Karpas-422 (cell line): ENCODE results near the gene SMYD3. TPM values are rescaled to one million over a fixed set of nuclear protein-coding genes. Genes with fewer than 3 reads are reported as not detected.
"Not testable (repeated sequence)": the region's sequence is repeated elsewhere in the genome, so short reads cannot be mapped to it uniquely, and the experiment has no call there.

Experiments
- DNase-seq: peaks from one replicate; pipeline ENCODE4 v3.0.0-alpha.2; 2015
- H2AFZ ChIP-seq: fragments of 200-600 bp; sonication (generic); 2 replicates; pipeline ENCODE4 v1.6.1; 2014; ENCODE audit warnings: antibody characterized with exemption, low read length, mixed read lengths
- H3K27ac ChIP-seq: fragments of 200-600 bp; sonication (generic); 2 replicates; pipeline ENCODE4 v1.5.1; 2014; ENCODE audit warnings: mild to moderate bottlenecking, low read length, moderate library complexity
- H3K27me3 ChIP-seq: fragments of 200-600 bp; sonication (generic); 2 replicates; pipeline ENCODE4 v1.6.1; 2014; ENCODE audit warnings: low read length, mixed read lengths
- H3K36me3 ChIP-seq: fragments of 200-600 bp; sonication (generic); 2 replicates; pipeline ENCODE4 v1.6.1; 2014; ENCODE audit warnings: low read length, mixed read lengths; ENCODE audit not compliant: insufficient read depth
- H3K4me1 ChIP-seq: fragments of 200-600 bp; sonication (generic); 2 replicates; pipeline ENCODE4 v1.6.1; 2014; ENCODE audit warnings: mild to moderate bottlenecking, low read length, mixed read lengths
- H3K4me2 ChIP-seq: fragments of 200-600 bp; sonication (generic); 2 replicates; pipeline ENCODE4 v1.6.1; 2014; ENCODE audit warnings: low read length, low read depth, mild to moderate bottlenecking; ENCODE audit not compliant: poor library complexity, severe bottlenecking
- H3K4me3 ChIP-seq: fragments of 200-600 bp; sonication (generic); 2 replicates; pipeline ENCODE4 v1.5.1; 2014; ENCODE audit warnings: mild to moderate bottlenecking, antibody characterized with exemption, low read length, mixed read lengths
- H3K79me2 ChIP-seq: fragments of 200-600 bp; sonication (generic); 2 replicates; pipeline ENCODE4 v1.6.1; 2014; ENCODE audit warnings: mild to moderate bottlenecking, low read length, mixed read lengths
- H3K9ac ChIP-seq: fragments of 200-600 bp; sonication (generic); 2 replicates; pipeline ENCODE4 v1.6.0; 2014; ENCODE audit warnings: low read length
- H3K9me2 ChIP-seq: fragments of 200-600 bp; sonication (generic), shearing (Covaris generic); replicated peaks from 2 replicates; pipeline ENCODE4 v1.6.0; 2014; ENCODE audit warnings: mild to moderate bottlenecking, low read length, moderate library complexity; ENCODE audit not compliant: insufficient read depth
- H3K9me3 ChIP-seq: fragments of 300-700, 200-600 bp; sonication (generic); 2 replicates; pipeline ENCODE4 v1.6.1; 2014; ENCODE audit warnings: low read length, mixed read lengths
- H4K20me1 ChIP-seq: fragments of 200-600 bp; sonication (generic); 2 replicates; pipeline ENCODE4 v1.6.1; 2014; ENCODE audit warnings: mild to moderate bottlenecking, antibody characterized with exemption, low read length, low read depth; ENCODE audit not compliant: insufficient read depth
- total RNA-seq: library from RNA; depleted of rRNA; stranded (reverse); fragments of >200 nt; shearing (Covaris generic); gene quantifications from 2 replicates; pipeline ENCODE4 v1.2.3, GENCODE V29; 2014; ENCODE audit warnings: low replicate concordance

The SMYD3 gene
- total RNA-seq, 1 experiment from 2014 or later: 67.1 TPM

DNA sequence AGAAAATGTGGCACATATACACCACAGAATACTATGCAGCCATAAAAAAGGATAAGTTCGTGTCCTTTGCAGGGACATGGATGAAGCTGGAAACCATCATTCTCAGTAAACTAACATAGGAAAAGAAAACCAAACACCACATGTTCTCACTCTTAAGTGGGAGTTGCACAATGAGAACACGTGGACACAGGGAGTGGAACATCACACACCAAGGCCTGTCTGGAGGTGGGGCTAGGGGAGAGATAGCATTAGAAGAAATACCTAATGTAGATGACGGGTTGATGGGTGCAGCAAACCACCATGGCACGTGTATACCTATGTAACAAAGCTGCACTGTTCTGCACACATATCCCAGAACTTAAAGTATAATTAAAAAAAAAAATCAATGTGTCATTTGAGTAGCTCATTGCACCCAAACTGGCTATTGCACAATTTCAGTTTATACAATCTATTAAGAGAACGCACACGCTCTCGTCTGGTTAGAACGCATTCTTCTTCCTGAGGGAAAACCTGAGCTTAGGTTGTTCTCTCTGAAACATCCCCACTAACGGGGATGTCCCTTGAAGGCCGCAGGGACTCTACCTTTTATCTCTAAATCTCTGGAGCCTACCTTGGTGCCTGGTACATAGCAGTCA is 535.9 kb downstream of the SMYD3 start:
- not testable (repeated sequence) for H3K4me3 ChIP-seq, H3K79me2 ChIP-seq, H3K9ac ChIP-seq, DNase-seq, H3K4me1 ChIP-seq, H2AFZ ChIP-seq, H3K9me3 ChIP-seq, H3K4me2 ChIP-seq, H4K20me1 ChIP-seq, H3K36me3 ChIP-seq, H3K9me2 ChIP-seq, H3K27ac ChIP-seq, H3K27me3 ChIP-seq

- H3K36me3 ChIP-seq: no peaks in the 10 kb centered on the region
- H3K27me3 ChIP-seq: no peaks in the 10 kb centered on the region
- H3K79me2 ChIP-seq: no peaks in the 10 kb centered on the region
- H3K27ac ChIP-seq: no peak overlapping the region
- H3K9ac ChIP-seq: no peak overlapping the region
- H3K9me2 ChIP-seq: no peaks in the 10 kb centered on the region
- H3K9me3 ChIP-seq: no peaks in the 10 kb centered on the region
- no peak for DNase-seq
- no peak overlapping the region for H3K4me3 ChIP-seq
- no peak overlapping the region for H2AFZ ChIP-seq
- H3K4me1 ChIP-seq: no peaks in the 10 kb centered on the region
- no peaks in the 10 kb centered on the region for H4K20me1 ChIP-seq
- no peak overlapping the region for H3K4me2 ChIP-seq
Measured at GRCh38 chr1:245969283-245969682, 537.8 kb downstream of the SMYD3 start.

DNA sequence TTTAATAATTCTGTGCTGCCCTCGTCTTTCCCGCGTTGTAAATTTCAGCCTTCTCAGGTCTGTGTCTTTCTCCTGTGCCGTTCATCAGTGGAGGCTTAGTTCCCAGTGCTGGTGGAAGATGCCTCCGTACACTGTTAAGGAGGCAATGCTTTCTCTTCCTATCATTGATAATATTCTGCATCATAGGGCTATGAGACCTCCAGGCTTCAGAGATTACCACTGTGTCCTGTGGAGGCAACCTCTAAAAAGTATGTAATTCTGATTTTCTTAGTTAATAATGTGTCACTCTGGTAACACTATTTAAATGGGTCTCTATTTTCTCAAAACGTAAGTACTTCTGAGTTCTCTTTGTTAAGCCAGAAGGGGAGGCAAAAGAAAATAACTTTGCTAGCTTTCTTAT is 538.3 kb downstream of the SMYD3 start:
- Histone ChIP-seq H3K36me3 (no peaks in the 10 kb centered on the region), H3K4me1 (no peaks in the 10 kb centered on the region), H3K27ac (no peak overlapping the region), H3K9me2 (no peaks in the 10 kb centered on the region), H3K9ac (no peak overlapping the region), H4K20me1 (no peaks in the 10 kb centered on the region), H3K9me3 (no peaks in the 10 kb centered on the region), H3K4me2 (no peak overlapping the region), H3K27me3 (no peaks in the 10 kb centered on the region), H3K4me3 (no peak overlapping the region), H3K79me2 (no peaks in the 10 kb centered on the region), H2AFZ (no peak overlapping the region)
- no peak for DNase-seq

DNA sequence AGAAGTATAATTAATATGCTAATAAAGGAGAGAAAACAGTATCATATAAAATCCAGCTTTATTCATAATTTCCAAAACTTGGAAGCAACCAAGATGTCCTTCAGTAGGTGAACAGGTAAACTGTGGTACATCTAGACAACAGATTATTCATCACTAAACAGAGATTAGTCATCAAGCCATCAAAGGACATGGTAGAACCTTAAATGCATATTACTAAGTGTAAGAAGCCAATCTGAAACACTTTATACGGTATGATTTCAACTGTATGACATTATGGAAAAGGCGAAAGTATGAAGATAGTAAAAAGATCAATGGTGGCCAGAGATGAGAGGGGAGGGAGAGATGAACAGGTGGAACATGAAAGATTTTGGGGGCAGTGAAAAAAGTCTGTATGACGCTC is 541.7 kb downstream of the SMYD3 start:
- Histone ChIP-seq H3K9me2 (no peaks in the 10 kb centered on the region), H3K27ac (no peak overlapping the region), H4K20me1 (no peaks in the 10 kb centered on the region), H3K9me3 (no peaks in the 10 kb centered on the region), H3K4me3 (no peak overlapping the region), H3K79me2 (no peaks in the 10 kb centered on the region), H2AFZ (no peak overlapping the region), H3K27me3 (no peaks in the 10 kb centered on the region), H3K36me3 (no peaks in the 10 kb centered on the region), H3K4me1 (no peaks in the 10 kb centered on the region), H3K4me2 (no peak overlapping the region), H3K9ac (no peak overlapping the region)
- no peak for DNase-seq

DNA sequence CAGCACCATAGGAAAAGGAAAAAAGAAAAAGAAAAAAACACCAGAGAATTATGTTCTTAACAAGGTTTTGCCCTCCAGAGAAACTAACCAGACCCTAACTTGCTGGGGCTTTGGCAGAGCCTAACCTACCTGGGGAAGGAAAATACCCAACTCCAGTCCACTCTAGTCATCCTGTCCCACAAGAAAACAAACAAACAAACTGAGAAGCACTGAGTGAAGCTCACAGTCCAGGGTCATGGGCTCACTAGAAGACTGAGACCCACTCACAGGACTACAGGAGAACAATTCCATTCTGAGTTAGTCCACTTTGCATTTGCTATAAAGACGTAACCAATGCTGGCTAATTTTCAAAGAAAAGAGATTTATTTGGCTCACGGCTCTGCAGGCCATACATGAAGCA is 543.4 kb downstream of the SMYD3 start:
- Histone ChIP-seq H3K9ac (no peak overlapping the region), H3K4me1 (no peaks in the 10 kb centered on the region), H3K4me3 (no peak overlapping the region), H4K20me1 (no peaks in the 10 kb centered on the region), H3K36me3 (no peaks in the 10 kb centered on the region), H3K27ac (no peak overlapping the region), H3K27me3 (no peaks in the 10 kb centered on the region), H3K79me2 (no peaks in the 10 kb centered on the region), H3K4me2 (no peak overlapping the region), H3K9me2 (no peaks in the 10 kb centered on the region), H3K9me3 (no peaks in the 10 kb centered on the region), H2AFZ (no peak overlapping the region)
- no peak for DNase-seq

GRCh38 chr1:245962453-245962852 is 544.6 kb downstream of the SMYD3 start:
- H3K27me3 ChIP-seq: no peaks in the 10 kb centered on the region
- no peaks in the 10 kb centered on the region for H4K20me1 ChIP-seq
- H3K9ac ChIP-seq: no peak overlapping the region
- H3K79me2 ChIP-seq: no peaks in the 10 kb centered on the region
- H3K9me2 ChIP-seq: no peaks in the 10 kb centered on the region
- no peak overlapping the region for H3K27ac ChIP-seq
- no peaks in the 10 kb centered on the region for H3K9me3 ChIP-seq
- H3K4me3 ChIP-seq: no peak overlapping the region
- no peaks in the 10 kb centered on the region for H3K36me3 ChIP-seq
- H3K4me1 ChIP-seq: no peaks in the 10 kb centered on the region
- no peak overlapping the region for H2AFZ ChIP-seq
- DNase-seq: no peak
- no peak overlapping the region for H3K4me2 ChIP-seq

DNA sequence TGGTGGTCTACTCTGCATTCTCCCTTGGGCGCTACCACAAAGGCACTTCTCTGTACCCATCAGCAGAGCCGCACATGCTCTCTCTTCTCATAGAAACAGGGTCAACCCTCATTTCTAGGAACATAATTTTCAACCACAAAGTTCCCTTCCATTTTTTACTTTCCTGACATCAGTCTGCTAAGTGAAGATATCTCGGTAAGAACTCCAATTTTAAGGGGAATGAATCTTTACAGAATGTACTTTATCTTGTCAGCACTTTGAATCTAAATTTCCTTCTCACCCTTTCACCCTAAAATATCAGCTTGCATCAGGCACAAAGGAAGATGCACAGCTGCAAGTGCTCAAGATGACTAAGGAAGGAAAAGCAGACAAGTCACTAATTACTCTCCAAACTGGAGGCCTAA is 545.9 kb downstream of the SMYD3 start:
- H3K4me3 ChIP-seq: no peak overlapping the region
- no peak overlapping the region for H3K9ac ChIP-seq
- no peaks in the 10 kb centered on the region for H3K36me3 ChIP-seq
- no peaks in the 10 kb centered on the region for H3K79me2 ChIP-seq
- peaks cover 3% of the 10 kb centered on the region; the same call in 1 of the 2 replicates for H3K4me1 ChIP-seq
- no peaks in the 10 kb centered on the region for H3K9me3 ChIP-seq
- no peaks in the 10 kb centered on the region for H3K27me3 ChIP-seq
- H4K20me1 ChIP-seq: no peaks in the 10 kb centered on the region
- no peak for DNase-seq
- H3K4me2 ChIP-seq: no peak overlapping the region
- no peak overlapping the region for H3K27ac ChIP-seq
- H3K9me2 ChIP-seq: no peaks in the 10 kb centered on the region
- no peak overlapping the region for H2AFZ ChIP-seq

DNA sequence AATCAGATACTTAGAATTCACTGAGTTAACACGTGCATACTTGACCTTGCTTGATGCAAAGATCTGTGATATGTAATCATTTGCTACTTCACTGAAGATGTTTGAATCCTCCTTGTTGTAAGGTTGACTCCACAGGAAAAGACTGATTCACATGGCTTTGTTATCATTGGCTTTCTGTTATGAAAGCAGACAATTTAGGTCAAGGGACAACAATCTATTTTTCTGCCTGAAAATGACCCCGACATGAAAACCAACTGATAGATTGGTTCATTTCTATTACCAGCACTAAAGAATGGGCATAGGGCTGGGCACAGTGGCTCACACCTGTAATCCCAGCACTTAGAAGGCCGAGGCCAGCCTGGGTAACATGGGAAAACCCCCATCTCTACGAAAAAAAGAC is 546.9 kb downstream of the SMYD3 start:
- H3K79me2 ChIP-seq: no peaks in the 10 kb centered on the region
- no peaks in the 10 kb centered on the region for H3K9me2 ChIP-seq
- H3K4me2 ChIP-seq: no peak overlapping the region
- H3K36me3 ChIP-seq: no peaks in the 10 kb centered on the region
- peaks cover 3% of the 10 kb centered on the region; the same call in 1 of the 2 replicates for H3K4me1 ChIP-seq
- no peaks in the 10 kb centered on the region for H3K9me3 ChIP-seq
- DNase-seq: no peak
- H3K27me3 ChIP-seq: no peaks in the 10 kb centered on the region
- H4K20me1 ChIP-seq: no peaks in the 10 kb centered on the region
- no peak overlapping the region for H2AFZ ChIP-seq
- H3K4me3 ChIP-seq: no peak overlapping the region
- H3K9ac ChIP-seq: no peak overlapping the region
- no peak overlapping the region for H3K27ac ChIP-seq

- Histone ChIP-seq H4K20me1 (no peaks in the 10 kb centered on the region), H3K9me3 (no peaks in the 10 kb centered on the region), H3K36me3 (no peaks in the 10 kb centered on the region), H2AFZ (no peak overlapping the region), H3K4me1 (peaks cover 23% of the 10 kb centered on the region), H3K79me2 (no peaks in the 10 kb centered on the region), H3K4me2 (no peak overlapping the region), H3K9me2 (no peaks in the 10 kb centered on the region), H3K4me3 (no peak overlapping the region), H3K27ac (no peak overlapping the region), H3K27me3 (no peaks in the 10 kb centered on the region), H3K9ac (no peak overlapping the region)
- DNase-seq: no peak
Measured at GRCh38 chr1:245958016-245958415, 549.1 kb downstream of the SMYD3 start.
